Activated CD8-positive, alpha-beta T cell treated with anti-CD3 and anti-CD28 coated beads for 36 hours (primary cell): ENCODE measurements around the gene ATXN1L. TPM values are rescaled to one million over a fixed set of nuclear protein-coding genes. Genes with fewer than 3 reads are reported as not detected.

Source experiments
- ATAC-seq: fragments of 200-7000 bp; cut with Tn5 transposase; one replicate; pipeline ENCODE4 v1.10.0; 2021; ENCODE audit warnings: mild to moderate bottlenecking, moderate library complexity
- CTCF ChIA-PET: fragments of 350-600 bp; sonication (Branson Sonifier 250); formaldehyde crosslinking; loops from one replicate; lab custom pipeline; 2021; ENCODE audit warnings: antibody characterized with exemption; lab: Charles Lee
- POLR2A ChIA-PET: fragments of 350-600 bp; sonication (Branson Sonifier 250); formaldehyde crosslinking; loops from one replicate; lab custom pipeline; 2021; ENCODE audit warnings: antibody characterized with exemption; lab: Charles Lee
- DNase-seq: peaks from one replicate; pipeline ENCODE4 v3.0.0-alpha.2; 2020
- H3K27ac Mint-ChIP-seq: one replicate; pipeline ENCODE4 v1.8.0; 2021; ENCODE audit warnings: mild to moderate bottlenecking, mixed read lengths
- H3K27me3 Mint-ChIP-seq: one replicate; pipeline ENCODE4 v1.8.0; 2021; ENCODE audit warnings: mixed read lengths
- H3K36me3 Mint-ChIP-seq: one replicate; pipeline ENCODE4 v1.8.0; 2021; ENCODE audit warnings: low read depth, mixed read lengths
- H3K4me1 Mint-ChIP-seq: one replicate; pipeline ENCODE4 v1.8.0; 2021; ENCODE audit warnings: low read depth, mixed read lengths
- H3K4me3 Mint-ChIP-seq: one replicate; pipeline ENCODE4 v1.8.0; 2021; ENCODE audit warnings: mild to moderate bottlenecking, moderate library complexity, mixed read lengths
- H3K9me3 Mint-ChIP-seq: one replicate; pipeline ENCODE4 v1.8.0; 2021; ENCODE audit warnings: mixed read lengths
- CTCF ChIP-seq: fragments of 200-600 bp; IDR thresholded peaks from one replicate; pipeline ENCODE4 v1.8.0; 2022; ENCODE audit warnings: antibody characterized with exemption, mild to moderate bottlenecking
- intact Hi-C: fragments of 100-400 bp; cut with micrococcal nuclease; formaldehyde crosslinking; loops from one replicate; pipeline ENCODE4 v1.10.0; 2022
- total RNA-seq, 2 experiments: library from RNA; stranded (reverse); gene quantifications; one replicate each; pipeline ENCODE4 v1.2.3, GENCODE V29; 2021

ATXN1L gene
- total RNA-seq, 2 experiments from 2014 or later: 13.6 to 14.9 TPM

GRCh38 chr16:71885261-71885650 lies 39.5 kb downstream of the ATXN1L start:
- ATAC-seq: no peak
- Mint-ChIP-seq H3K4me3 (peak overlapping the region; percentile 92), H3K4me1 (peaks cover 40% of the 10 kb centered on the region), H3K9me3 (no peaks in the 10 kb centered on the region), H3K27ac (no peak overlapping the region), H3K36me3 (no peaks in the 10 kb centered on the region), H3K27me3 (peaks cover 7% of the 10 kb centered on the region)
- CTCF ChIA-PET: interaction anchor here (1.2 to 6.4 kb wide), 5 partner anchors 9 to 76 kb away, joined by 3 to 73 read pairs (median 52); partner anchors contain the start of gene IST1
- no peak for TF ChIP-seq CTCF
- no peak for DNase-seq
- POLR2A ChIA-PET: interaction anchor here (1.5 kb wide), 1 partner anchor 9 kb away, joined by 6 read pairs; no protein-coding TSS in a partner anchor
- intact Hi-C loops: no loop called here

GRCh38 chr16:71889147-71889546 lies 43.4 kb downstream of the ATXN1L start:
- Mint-ChIP-seq H3K27me3 (peaks cover 7% of the 10 kb centered on the region), H3K36me3 (no peaks in the 10 kb centered on the region), H3K4me1 (peaks cover 15% of the 10 kb centered on the region), H3K27ac (no peak overlapping the region), H3K4me3 (no peak overlapping the region), H3K9me3 (no peaks in the 10 kb centered on the region)
- TF ChIP-seq CTCF: no peak
- no peak for DNase-seq
- ChIA-PET CTCF (interaction anchor here (1.2 to 1.3 kb wide), 2 partner anchors 73 to 146 kb away, joined by 3 to 5 read pairs; no protein-coding TSS in a partner anchor), POLR2A (interaction anchor here (1.0 kb wide), 1 partner anchor 81 kb away, joined by 3 read pairs; the partner anchor contains the start of gene AP1G1)
- no peak for ATAC-seq
- intact Hi-C loops: no loop called here

GRCh38 chr16:71893888-71894228 lies 48.1 kb downstream of the ATXN1L start:
- ATAC-seq: no peak
- peaks cover 11% of the 10 kb centered on the region for H3K4me1 Mint-ChIP-seq
- peaks cover 12% of the 10 kb centered on the region for H3K36me3 Mint-ChIP-seq
- no peak for TF ChIP-seq CTCF
- H3K4me3 Mint-ChIP-seq: peak overlapping the region; percentile 99
- no peak for DNase-seq
- POLR2A ChIA-PET: interaction anchor here (1.0 to 3.9 kb wide), 5 partner anchors 8 to 85 kb away, joined by 3 to 33 read pairs (median 6); partner anchors contain the start of genes AP1G1, ATXN1L and ZNF821
- peak overlapping the region; percentile 98 for H3K27ac Mint-ChIP-seq
- no peaks in the 10 kb centered on the region for H3K9me3 Mint-ChIP-seq
- intact Hi-C loops: no loop called here
- CTCF ChIA-PET: interaction anchor here (1.1 to 5.4 kb wide), 2 partner anchors 10 to 46 kb away, joined by 3 to 53 read pairs; partner anchors contain the start of gene ZNF821
- H3K27me3 Mint-ChIP-seq: no peaks in the 10 kb centered on the region

- DNase-seq (peak; percentile 59), ATAC-seq (peak; percentile 4)
- ChIA-PET POLR2A (interaction anchor here (0.9 to 3.9 kb wide), 6 partner anchors 8 to 141 kb away, joined by 3 to 33 read pairs (median 8); partner anchors contain the start of genes AP1G1 and ZNF821), CTCF (interaction anchor here (1.1 to 5.4 kb wide), 2 partner anchors 11 to 46 kb away, joined by 3 to 53 read pairs; partner anchors contain the start of gene ZNF821)
- peak overlapping the region; percentile 98 for H3K27ac Mint-ChIP-seq
- TF ChIP-seq CTCF: no peak
- no peaks in the 10 kb centered on the region for H3K27me3 Mint-ChIP-seq
- no peaks in the 10 kb centered on the region for H3K9me3 Mint-ChIP-seq
- intact Hi-C loops: no loop called here
- peaks cover 13% of the 10 kb centered on the region for H3K36me3 Mint-ChIP-seq
- H3K4me3 Mint-ChIP-seq: peak overlapping the region; percentile 99
- H3K4me1 Mint-ChIP-seq: peaks cover 16% of the 10 kb centered on the region
Observed at GRCh38 chr16:71894229-71894920, 48.6 kb downstream of the ATXN1L start.
